NCI-H187 treated with DMSO at 0.1 percent for 48 hours (cell line): ENCODE results near the gene TAGAP.
"Not testable (repeated sequence)": the region's sequence is repeated elsewhere in the genome, so short reads cannot be mapped to it uniquely, and the experiment has no call there.

ENCODE experiments used
- DNase-seq: peaks from one replicate; lab custom pipeline; 2025; lab: John Stamatoyannopoulos, UW

Gene TAGAP

DNA sequence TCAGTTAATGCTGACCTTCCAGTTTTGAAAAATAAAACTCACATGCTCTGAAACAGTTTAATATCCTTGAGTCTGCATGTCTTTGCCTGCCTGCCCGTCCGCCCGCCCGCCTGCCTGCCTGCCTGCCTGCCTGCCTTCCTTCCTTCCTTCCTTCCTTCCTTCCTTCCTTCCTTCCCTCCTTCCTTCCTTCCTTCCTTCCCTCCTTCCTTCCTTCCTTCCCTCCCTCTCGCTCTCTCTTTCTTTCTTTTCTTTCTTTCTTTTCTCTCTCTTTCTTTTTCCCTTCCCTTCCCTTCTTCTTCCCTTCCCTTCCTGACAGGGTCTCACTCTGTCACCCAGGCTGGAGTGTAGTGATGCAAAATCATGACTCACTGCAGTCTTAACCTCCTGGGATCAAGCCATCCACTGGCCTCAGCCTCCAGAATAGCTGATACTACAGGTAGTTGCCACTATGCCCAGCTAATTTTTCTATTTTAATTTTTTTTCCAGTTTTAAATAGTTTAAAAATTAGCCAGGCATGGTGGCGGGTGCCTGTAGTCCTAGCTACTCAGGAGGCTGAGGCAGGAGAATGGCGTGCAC, 34.7 kb downstream of the TAGAP start:
- not testable (repeated sequence) for DNase-seq

DNA sequence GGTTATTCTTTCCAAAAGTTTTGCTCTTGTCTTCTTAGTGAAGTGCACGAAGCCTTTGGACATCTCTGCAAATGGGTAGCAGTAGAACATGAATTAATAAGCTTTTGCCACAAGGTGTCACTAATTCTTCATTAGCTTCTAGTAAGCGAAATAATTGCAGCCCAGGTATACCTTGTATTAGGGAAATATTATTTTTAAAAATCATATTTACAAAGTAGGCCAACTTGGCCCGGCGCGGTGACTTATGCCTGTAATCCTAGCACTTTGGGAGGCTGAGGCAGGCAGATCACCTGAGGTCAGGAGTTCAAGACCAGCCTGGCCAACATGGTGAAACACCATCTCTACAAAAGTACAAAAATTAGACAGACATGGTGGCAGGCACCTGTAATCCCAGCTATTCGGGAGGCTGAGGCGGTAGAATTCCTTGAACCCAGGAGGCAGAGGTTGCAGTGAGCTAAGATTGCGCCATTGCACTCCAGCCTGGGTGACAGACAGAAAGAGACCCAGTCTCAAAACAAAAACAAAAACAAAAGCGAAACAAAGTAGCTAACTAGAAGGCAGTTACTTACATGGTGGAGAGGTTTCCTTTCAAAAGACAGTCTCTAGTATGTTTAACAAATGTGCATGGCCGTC, 36.0 kb downstream of the TAGAP start:
- no peak for DNase-seq

DNA sequence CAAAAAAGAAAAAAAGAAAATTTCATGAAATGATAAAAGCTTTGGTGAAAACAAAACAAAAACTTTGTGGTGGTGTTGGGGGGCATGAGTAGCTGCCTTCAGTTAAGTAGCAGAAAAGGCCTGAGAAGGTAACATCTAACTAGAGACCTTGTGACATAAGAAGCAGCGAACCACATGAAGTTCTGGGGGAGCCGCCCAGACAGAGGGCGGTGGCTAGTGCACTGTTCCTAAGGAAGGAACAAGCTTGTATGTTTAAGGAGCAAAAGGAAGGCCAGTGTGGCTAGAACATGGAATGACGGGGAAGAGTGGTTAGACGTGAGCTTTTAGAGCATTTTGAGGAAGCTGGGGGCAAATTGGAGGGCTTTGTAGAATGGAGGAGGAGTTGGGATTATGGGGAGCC, 37.3 kb downstream of the TAGAP start:
- no peak for DNase-seq

DNA sequence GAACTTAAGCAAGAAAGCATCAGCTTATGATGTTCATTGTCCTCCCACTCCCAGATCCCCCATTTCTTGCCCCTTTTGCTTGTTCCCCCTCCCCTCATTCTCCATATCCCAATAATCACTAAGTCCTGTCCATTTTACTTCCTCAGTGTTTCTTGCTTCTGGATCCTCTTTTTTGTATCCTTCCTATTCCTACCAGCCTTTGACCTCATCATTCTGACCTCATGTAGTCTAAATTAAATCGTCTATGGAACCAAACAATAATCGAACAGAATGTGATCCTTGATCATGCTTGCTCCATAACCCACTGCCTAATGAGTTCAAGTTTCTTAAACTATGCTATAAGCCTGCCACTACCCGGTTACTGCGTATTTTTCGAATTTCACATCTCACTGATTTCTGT, 39.4 kb downstream of the TAGAP start:
- DNase-seq, result no peak

- DNase-seq, result no peak
These were observed 40.2 kb downstream of the TAGAP start for GRCh38 chr6:159004592-159004991.

GRCh38 chr6:159002432-159003155, 42.2 kb downstream of the TAGAP start:
- no peak for DNase-seq

DNA sequence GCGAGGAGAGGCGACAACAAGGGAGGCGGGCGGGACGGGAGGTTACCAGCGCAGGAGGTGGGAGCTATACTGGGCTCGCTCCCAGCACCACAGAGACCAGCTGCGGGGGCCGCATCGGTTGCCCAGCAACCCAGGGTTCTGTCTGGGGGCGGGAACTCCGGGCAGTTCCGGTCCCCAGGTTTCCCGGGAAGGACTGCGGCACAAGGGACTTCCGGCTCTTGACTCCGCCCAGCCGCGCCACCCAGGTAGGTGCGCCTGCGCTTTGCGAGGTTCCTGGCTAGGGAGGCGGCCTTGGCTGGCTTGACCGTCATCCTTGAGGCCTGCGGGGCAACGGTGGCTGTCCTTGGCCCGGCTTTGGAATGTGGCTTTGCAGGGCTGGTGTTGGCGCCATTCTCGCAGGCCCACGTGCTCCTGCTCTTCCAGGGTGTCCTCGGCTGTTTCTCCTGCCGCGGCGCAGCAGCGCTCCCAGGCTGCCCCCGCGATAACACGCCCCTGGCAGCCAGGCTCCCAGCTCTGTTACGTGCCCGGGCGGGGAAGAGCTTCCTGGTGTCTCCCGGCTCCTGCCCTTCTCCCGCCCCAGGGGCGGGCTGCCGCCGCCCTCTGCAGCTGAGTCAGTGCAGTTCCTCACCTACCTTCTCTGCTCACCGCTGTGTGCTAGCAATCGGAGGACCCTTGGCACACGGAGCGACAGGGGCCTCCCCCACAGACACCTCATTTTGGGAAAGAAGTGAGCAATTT, 45.0 kb downstream of the TAGAP start, which contains the start of gene RSPH3:
TSS of gene RSPH3 (minus strand) at position 537 of the 738 bp plus-strand sequence. CDS start 652 bp downstream, outside the sequence.
- DNase-seq, result peak; percentile 81

GRCh38 chr6:158999154-158999665, 45.6 kb downstream of the TAGAP start:
- no peak for DNase-seq

GRCh38 chr6:158996856-158997255, 47.9 kb downstream of the TAGAP start:
- DNase-seq, result no peak

DNA sequence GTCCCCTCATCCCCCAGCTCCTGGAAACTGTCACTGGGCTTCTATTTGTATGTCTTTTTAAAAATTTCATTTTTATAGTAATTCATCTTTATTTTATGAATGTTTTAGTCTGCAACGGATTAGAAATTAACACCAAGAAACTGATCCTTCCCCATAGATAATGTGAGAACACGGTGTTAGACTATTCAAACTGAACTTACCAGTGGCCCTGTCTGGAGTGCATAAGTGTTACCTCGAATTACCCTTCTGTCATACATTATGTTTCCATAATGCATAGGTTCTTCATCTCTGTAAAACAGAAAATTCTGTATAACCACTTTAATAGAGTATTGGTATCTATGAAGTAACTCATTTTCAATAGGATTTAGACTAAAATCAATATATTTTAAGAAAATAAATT, 51.2 kb downstream of the TAGAP start:
- no peak for DNase-seq

DNA sequence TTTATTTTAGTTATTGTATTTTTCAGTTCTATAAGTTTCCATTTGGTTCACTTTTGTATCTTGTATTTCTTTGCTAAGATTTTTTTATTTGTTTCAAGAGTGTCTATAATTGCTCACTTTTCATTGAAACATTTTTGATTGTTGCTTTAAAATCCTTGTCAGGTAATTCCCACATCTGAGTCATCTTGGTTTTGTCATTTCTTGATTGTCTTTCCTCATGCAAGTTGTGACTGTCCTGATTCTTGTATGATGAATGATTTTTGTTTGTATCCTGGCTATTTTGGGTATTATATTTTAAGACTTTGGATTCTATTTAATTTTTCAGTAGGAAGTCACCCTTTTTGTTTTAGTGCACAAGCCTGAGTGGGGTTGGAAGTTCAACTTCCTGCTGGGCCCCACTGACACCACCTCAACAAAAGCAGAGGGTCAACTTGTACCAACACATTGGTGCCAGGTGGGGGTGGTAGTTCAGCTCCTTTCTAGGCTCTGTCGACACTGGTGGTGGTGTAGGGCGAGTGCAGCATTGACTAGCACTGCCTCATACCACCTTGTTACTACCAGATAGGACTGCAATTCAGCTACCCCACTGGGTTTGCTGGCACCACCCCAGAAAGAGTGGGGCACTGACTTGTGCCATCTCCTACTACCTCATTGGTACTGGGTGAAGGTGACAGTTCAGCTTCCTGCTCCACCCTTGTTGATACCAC, 53.6 kb downstream of the TAGAP start:
- DNase-seq, result no peak

- DNase-seq, result not testable (repeated sequence)
These were observed 55.1 kb downstream of the TAGAP start for GRCh38 chr6:158989711-158990110.

- no peak for DNase-seq
These were observed 56.3 kb downstream of the TAGAP start for GRCh38 chr6:158988477-158988876.

DNA sequence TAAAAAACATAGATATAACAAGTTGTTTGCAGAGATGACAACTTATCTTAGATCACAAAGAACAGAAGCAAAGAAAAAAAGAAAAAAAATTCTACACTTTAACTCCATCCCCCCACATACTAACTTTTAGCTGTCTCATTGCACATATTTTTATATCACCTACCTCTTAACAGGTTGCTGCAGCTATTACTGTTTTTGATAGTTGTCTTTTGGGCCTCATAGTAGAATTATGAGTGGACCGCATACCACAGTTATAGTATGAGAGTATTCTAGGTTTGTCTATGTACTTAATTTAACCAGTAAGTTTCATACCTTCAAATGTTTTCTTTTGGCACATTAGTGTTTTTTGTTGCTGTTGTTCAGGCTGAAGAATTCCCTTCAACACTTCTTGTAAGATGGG, 57.1 kb downstream of the TAGAP start:
- DNase-seq, result no peak
